GM18951 (cell line): Measurements from ENCODE around the gene AMH.

Experiments used
- POLR2A ChIP-seq: IDR thresholded peaks from 4 replicates; pipeline ENCODE4 v1.6.1; 2011; ENCODE audit warnings: mild to moderate bottlenecking; ENCODE audit not compliant: insufficient read length, insufficient read depth; ENCODE audit errors: extremely low read depth
- in situ Hi-C: fragments of 300-500 bp; cut with MboI; formaldehyde crosslinking; loops from one replicate; pipeline ENCODE4 v1.12.0; 2022; ENCODE audit warnings: low sequenced_read_pairs, mixed read lengths, inconsistent platforms; ENCODE audit not compliant: unreplicated experiment

Gene AMH

DNA sequence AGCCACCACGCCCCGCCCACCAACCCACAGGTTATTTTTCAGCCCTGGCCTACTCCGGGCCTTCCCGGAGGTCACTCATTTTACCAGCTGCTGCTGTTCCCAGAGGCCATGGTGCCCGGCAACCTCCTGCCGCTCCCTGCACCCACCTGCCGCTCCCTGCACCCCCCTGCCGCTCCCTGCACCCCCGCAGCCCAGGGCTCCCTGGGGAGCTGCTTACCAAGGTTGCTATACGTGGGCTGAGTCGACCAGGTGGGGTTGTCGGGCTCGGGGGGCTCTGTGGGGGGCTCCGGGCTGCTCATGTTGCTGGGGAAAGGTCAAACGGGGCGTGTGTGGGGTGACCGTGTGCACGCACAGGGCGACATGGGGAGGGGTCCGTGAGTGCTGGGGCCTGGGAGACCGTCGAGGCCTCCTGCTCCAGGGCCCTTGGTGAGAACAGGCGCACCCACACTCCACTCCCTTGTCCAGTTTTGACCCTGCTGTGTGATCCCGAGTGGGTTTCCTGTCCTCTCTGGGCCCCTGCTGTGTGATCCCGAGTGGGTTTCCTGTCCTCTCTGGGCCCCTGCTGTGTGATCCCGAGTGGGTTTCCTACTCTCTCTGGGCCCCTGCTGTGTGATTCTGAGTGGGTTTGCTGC lies 31.6 kb downstream of the AMH start:
- in situ Hi-C loops = loop anchor here (25.0 kb wide), 1 partner anchor 332 kb away; no protein-coding TSS in a partner anchor
- TF ChIP-seq POLR2A = no peak

DNA sequence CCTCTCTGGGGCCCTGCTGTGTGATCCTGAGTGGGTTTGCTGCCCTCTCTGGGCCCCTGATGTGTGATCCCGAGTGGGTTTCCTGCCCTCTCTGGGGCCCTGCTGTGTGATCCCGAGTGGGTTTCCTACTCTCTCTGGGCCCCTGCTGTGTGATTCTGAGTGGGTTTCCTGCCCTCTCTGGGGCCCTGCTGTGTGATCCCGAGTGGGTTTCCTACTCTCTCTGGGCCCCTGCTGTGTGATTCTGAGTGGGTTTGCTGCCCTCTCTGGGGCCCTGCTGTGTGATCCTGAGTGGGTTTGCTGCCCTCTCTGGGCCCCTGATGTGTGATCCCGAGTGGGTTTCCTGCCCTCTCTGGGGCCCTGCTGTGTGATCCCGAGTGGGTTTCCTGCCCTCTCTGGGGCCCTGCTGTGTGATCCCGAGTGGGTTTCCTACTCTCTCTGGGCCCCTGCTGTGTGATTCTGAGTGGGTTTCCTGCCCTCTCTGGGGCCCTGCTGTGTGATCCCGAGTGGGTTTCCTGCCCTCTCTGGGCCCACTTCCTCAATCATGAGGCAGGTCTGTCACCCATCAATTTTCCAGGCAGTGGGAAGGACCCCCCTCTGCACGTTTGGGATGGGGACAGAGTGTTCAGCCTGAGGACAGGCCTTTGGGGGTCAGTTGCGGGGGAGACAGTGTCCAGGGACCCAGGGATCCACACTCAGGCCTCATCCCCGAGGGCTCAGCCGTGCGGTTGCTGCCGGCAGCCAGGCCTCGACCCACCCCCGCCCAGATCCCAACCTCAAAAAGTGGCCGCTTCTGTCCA lies 32.3 kb downstream of the AMH start:
- in situ Hi-C loops = loop anchor here (25.0 kb wide), 1 partner anchor 331 kb away; no protein-coding TSS in a partner anchor

- TF ChIP-seq POLR2A = no peak
Measured at GRCh38 chr19:2282062-2282861, 33.1 kb downstream of the AMH start, which contains the start of gene PEAK3. Gene PEAK3, minus strand, starts transcription at chr19:2282175. Its CDS starts 1,244 bp downstream, at chr19:2280931.

DNA sequence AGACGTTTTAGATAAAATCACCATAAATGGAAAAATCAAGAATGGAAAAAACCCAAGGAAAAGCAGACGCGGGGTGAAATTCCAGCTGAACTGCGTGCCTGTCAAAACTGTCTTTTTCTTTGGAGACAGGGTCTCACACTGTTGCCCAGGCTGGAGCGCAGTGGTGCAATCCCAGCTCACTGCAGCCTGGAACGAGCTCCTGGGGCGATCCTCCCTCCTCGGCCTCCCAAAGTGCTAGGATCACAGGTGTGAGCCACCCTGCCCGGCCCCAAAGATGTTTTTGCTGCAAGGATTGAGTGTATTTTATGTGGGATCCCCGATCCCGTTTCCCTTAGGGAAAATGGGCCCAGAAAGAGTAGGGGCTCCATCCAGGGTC lies 33.7 kb downstream of the AMH start:
- TF ChIP-seq POLR2A = no peak
- in situ Hi-C loops = loop anchor here (25.0 kb wide), 1 partner anchor 329 kb away; no protein-coding TSS in a partner anchor

More at GRCh38 chr19:2282062-2282861, 33.1 kb downstream of the AMH start, which contains the start of gene PEAK3:
- in situ Hi-C loops = loop anchor here (25.0 kb wide), 1 partner anchor 330 kb away; no protein-coding TSS in a partner anchor

GRCh38 chr19:2283835-2284507 lies 34.8 kb downstream of the AMH start:
- no peak for TF ChIP-seq POLR2A
- in situ Hi-C loops = loop anchor here (25.0 kb wide), 1 partner anchor 328 kb away; no protein-coding TSS in a partner anchor

- in situ Hi-C loops = loop anchor here (25.0 kb wide), 1 partner anchor 326 kb away; no protein-coding TSS in a partner anchor
- no peak for TF ChIP-seq POLR2A
Measured at GRCh38 chr19:2286402-2287140, 37.4 kb downstream of the AMH start.

DNA sequence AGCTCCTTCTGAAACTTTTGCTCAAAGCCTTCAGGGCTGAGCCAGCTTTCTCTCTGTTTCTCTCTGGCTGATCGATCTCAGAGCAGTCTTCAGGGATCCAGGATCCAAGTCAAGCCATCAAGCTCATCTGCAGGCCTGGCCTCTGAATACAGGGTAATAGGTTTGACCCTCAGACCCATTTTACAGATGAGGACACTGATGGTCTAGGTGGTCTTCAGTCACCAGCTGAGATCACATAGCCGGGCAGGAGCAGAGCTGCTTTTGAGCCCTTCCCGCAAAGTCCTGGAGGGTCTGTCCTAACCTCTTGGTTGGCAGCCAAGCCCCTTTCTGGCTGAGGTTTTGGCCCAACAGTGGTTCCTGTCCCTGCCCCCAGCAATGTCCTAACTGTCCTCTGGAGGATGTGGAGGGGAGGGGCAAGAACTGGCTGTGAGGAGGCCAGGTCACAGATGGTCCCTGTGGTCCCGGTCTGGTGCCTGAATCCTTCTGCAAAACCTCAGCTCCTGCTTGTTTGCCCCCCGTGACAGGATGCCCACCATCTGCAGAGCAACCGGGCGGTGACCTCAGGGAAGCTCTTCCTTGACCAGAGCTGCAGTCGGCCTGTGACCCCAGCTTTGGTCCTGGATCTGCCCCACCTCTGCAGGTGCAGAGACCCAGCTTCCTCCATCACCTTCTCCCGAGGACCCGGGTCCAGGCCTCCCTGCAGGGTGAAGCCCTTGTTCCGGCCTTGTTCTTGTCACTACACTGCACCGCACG lies 38.6 kb downstream of the AMH start:
- in situ Hi-C loops = loop anchor here (25.0 kb wide), 1 partner anchor 325 kb away; no protein-coding TSS in a partner anchor
- TF ChIP-seq POLR2A = no peak

DNA sequence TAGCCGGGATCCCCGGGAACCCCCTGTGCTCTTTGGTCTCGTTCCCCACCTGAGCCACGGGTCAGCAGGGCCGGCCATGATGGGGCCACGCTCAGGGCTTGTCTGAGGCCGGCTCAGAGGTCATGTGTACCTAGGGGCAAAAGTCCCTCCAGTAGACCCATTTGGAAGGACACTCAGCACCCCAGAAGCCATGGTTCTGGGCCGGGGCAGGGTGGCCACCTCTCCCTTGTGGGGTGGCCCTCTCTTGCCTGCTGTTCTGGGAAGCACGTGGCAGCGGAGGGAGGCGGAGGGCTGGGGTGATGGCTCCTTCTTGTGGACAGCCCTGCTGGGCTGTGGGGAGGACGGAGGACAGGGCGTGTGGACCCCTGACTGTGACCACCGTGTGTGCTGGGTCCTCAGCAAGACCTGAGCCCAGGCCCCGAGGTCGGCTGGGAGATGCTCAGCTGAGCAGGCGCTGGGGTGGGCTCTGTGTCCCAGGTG lies 39.3 kb downstream of the AMH start:
- in situ Hi-C loops = loop anchor here (25.0 kb wide), 1 partner anchor 324 kb away; no protein-coding TSS in a partner anchor
- no peak for TF ChIP-seq POLR2A

- in situ Hi-C loops = loop anchor here (25.0 kb wide), 1 partner anchor 323 kb away; no protein-coding TSS in a partner anchor
- TF ChIP-seq POLR2A = no peak
Measured at GRCh38 chr19:2288818-2289713, 39.9 kb downstream of the AMH start.
